ENCODE results near the gene GAB2. TPM values are rescaled to one million over a fixed set of nuclear protein-coding genes. Genes with fewer than 3 reads are reported as not detected.

Gene GAB2
- total RNA-seq, 1 experiment from 2014 or later, result 3.3 TPM

DNA sequence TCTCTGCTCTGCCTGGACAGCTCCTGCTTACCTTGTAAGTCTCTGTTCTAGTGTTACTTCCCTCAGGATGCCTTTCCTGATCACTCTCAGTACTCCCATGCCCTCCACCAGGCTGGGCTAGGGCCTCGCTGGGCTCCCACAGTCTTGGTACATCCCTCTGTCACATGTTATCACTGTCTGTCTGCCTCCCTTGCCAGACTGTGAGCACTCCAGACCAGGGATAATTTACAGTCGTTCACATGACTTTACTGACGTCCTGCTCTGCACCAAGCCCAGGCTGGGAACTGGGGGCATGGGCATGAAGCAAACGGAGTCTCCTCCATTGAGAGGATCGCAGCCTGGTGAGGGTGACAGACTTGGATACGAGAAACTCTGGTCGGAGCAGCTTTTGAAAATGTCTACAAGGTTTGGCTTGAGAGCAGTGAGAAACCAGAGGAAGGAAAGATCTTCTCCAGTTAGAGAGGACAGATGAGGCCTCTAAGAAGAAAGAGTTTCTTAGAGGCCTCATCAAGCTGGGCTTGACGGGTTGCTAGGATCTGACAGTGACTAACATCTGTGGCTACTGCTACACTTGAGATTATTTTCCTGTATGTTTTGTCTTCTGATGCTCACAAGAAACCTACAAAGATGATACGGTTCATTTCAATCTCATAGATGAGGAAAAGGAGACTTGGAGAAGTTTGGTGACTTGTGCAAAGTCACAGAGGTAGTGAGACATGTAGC lies 216.4 kb downstream of the GAB2 start:
- no peaks in the 10 kb centered on the region for H3K79me1 ChIP-seq (ENCODE audit: insufficient read depth, low read depth, low read length, poor library complexity, severe bottlenecking)
- H3K18ac ChIP-seq (ENCODE audit: insufficient read length, low read depth, low read length), result no peak overlapping the region
- H3K14ac ChIP-seq (ENCODE audit: insufficient read depth, low read length), result no peak overlapping the region
- Mint-ChIP-seq H3K4me3 (no peak overlapping the region), H3K4me1 (peaks cover 8 to 14% of the 10 kb centered on the region in 2 experiments), H3K27ac (peak overlapping the region in 1 of 3 experiments; percentile 5; a peak in 1 of 7 replicates), H3K27me3 (ENCODE audit: low read depth) (no peaks in the 10 kb centered on the region), H3K9me3 (no peaks in the 10 kb centered on the region), H3K36me3 (ENCODE audit: insufficient read depth in 1 of 3, low read depth in 3 of 3) (peaks cover 0 to 10% (median 0%) of the 10 kb centered on the region in 3 experiments; a peak in 4 of 7 replicates)
- DNase-seq, result no peak
- H2BK12ac ChIP-seq (ENCODE audit: insufficient read length, low read depth, low read length), result no peak overlapping the region
- no peak overlapping the region for H2BK5ac ChIP-seq (ENCODE audit: insufficient read length, low read length)
- H2BK20ac ChIP-seq (ENCODE audit: low read depth, low read length, poor library complexity, severe bottlenecking), result no peak overlapping the region
- H3K23me2 ChIP-seq (ENCODE audit: insufficient read length, low read depth, low read length, poor library complexity, severe bottlenecking), result no peaks in the 10 kb centered on the region
- H3K9me3 ChIP-seq (ENCODE audit: control insufficient read depth, low read depth, low read length), result no peaks in the 10 kb centered on the region
- no peak overlapping the region for H3K56ac ChIP-seq (ENCODE audit: insufficient read length, low read depth, low read length)
- H2BK15ac ChIP-seq (ENCODE audit: low read depth, low read length), result no peak overlapping the region
- TF ChIP-seq, protein P1, sequence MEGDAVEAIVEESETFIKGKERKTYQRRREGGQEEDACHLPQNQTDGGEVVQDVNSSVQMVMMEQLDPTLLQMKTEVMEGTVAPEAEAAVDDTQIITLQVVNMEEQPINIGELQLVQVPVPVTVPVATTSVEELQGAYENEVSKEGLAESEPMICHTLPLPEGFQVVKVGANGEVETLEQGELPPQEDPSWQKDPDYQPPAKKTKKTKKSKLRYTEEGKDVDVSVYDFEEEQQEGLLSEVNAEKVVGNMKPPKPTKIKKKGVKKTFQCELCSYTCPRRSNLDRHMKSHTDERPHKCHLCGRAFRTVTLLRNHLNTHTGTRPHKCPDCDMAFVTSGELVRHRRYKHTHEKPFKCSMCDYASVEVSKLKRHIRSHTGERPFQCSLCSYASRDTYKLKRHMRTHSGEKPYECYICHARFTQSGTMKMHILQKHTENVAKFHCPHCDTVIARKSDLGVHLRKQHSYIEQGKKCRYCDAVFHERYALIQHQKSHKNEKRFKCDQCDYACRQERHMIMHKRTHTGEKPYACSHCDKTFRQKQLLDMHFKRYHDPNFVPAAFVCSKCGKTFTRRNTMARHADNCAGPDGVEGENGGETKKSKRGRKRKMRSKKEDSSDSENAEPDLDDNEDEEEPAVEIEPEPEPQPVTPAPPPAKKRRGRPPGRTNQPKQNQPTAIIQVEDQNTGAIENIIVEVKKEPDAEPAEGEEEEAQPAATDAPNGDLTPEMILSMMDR (conservative IDR thresholded peaks at IDR 0.05), result no peak
- no peak overlapping the region for H2AFZ ChIP-seq (ENCODE audit: low read length)
- no peak overlapping the region for H4K5ac ChIP-seq (ENCODE audit: insufficient read length, low read depth, low read length)
- H3K4ac ChIP-seq (ENCODE audit: low read depth, low read length), result no peak overlapping the region
- no peaks in the 10 kb centered on the region for H3K27me3 ChIP-seq (ENCODE audit: insufficient read depth, low read length)
- H3K9ac ChIP-seq (ENCODE audit: extremely low read depth, insufficient read length, low read length), result no peak overlapping the region
- no peaks in the 10 kb centered on the region for H3K79me2 ChIP-seq (ENCODE audit: insufficient read depth, low read length)
- H3K4me1 ChIP-seq (ENCODE audit: insufficient read depth, low read length), result no peaks in the 10 kb centered on the region
- no peak overlapping the region for H3K23ac ChIP-seq (ENCODE audit: insufficient read length, low read depth, low read length)
- H2AK5ac ChIP-seq (ENCODE audit: insufficient read length, low read length), result no peak overlapping the region
- H4K20me1 ChIP-seq (ENCODE audit: control insufficient read depth, insufficient read depth, insufficient read length), result no peaks in the 10 kb centered on the region
- no peak overlapping the region for H4K91ac ChIP-seq (ENCODE audit: insufficient read length, low read depth, low read length)
- H3T11ph ChIP-seq (ENCODE audit: low read length), result no peak overlapping the region
- H4K8ac ChIP-seq (replicated peaks; ENCODE audit: insufficient read length, low read depth, low read length), result no peak overlapping the region
- H2BK120ac ChIP-seq (ENCODE audit: low read depth, low read length, poor library complexity, severe bottlenecking), result no peak overlapping the region
- no peak overlapping the region for H3K4me2 ChIP-seq (ENCODE audit: insufficient read depth, insufficient read length, low read length)
- H3K27ac ChIP-seq (ENCODE audit: insufficient read length, low read depth, low read length), result no peak overlapping the region
- WGBS (ENCODE audit: extremely low coverage, insufficient read length, low lambda C conversion rate), result no CpG with 5 or more reads among the region's 9 CpGs

Measured in H9 (cell line).